Body of pancreas (tissue), 4 donors: ENCODE measurements around the gene WHRN. TPM values are rescaled to one million over a fixed set of nuclear protein-coding genes. Genes with fewer than 3 reads are reported as not detected.

ENCODE experiments used
- ATAC-seq: fragments of 150-250 bp; one replicate; pipeline ENCODE4 v1.9.1; 2016
- DNase-seq, 4 donors: peaks; one replicate each; pipeline ENCODE4 v3.0.0-alpha.2; 2019
- H3K27ac ChIP-seq, 4 donors: fragments of 200-600 bp; sonication (generic); 1 replicate in 3 of 4; 2 replicates in 1 of 4; pipeline versions ENCODE4 v1.5.1 to v1.6.1; 2016 to 2019; ENCODE audit warnings: mild to moderate bottlenecking in 1 of 4, mixed read lengths in 1 of 4, moderate library complexity in 1 of 4
- H3K27me3 ChIP-seq, 2 donors: fragments of 200-600 bp; sonication (generic); one replicate each; pipeline ENCODE4 v1.6.0; 2016; ENCODE audit warnings: mild to moderate bottlenecking in 1 of 2
- H3K36me3 ChIP-seq, 2 donors: fragments of 200-600 bp; sonication (generic); replicated peaks in 1 of 2; 2 replicates each; pipeline ENCODE4 v1.5.1; 2016; ENCODE audit warnings: low read depth in 2 of 2; ENCODE audit not compliant: insufficient read depth in 1 of 2
- H3K4me1 ChIP-seq: fragments of 200-600 bp; sonication (generic); one replicate; pipeline ENCODE4 v1.6.0; 2016
- H3K4me3 ChIP-seq, 2 donors: fragments of 200-600 bp; sonication (generic); 1 replicate in 1 of 2; 2 replicates in 1 of 2; pipeline ENCODE4 v1.5.1; 2016 to 2019
- H3K9me3 ChIP-seq, 3 donors: fragments of 200-600 bp; sonication (generic); 1 replicate in 2 of 3; 2 replicates in 1 of 3; pipeline ENCODE4 v1.5.1; 2016
- POLR2A ChIP-seq, 3 donors: fragments of 450-650 bp; IDR thresholded peaks; one replicate each; pipeline ENCODE4 v1.6.1; 2016; ENCODE audit warnings: antibody characterized with exemption in 3 of 3, mild to moderate bottlenecking in 2 of 3
- WGBS, 2 donors: methylation state at CpG; one replicate each; pipeline ENCODE4 v1.1.5; 2017; 5-methylcytosine and 5-hydroxymethylcytosine counted together
- intact Hi-C: fragments of 100-400 bp; cut with DNase I; formaldehyde crosslinking; loops from one replicate; pipeline ENCODE4 v1.15.1; 2023
- total RNA-seq, 2 donors: library from RNA; depleted of rRNA; stranded (reverse); fragments of >200 nt; gene quantifications; one replicate each; pipeline ENCODE4 v1.1.0, GENCODE V29; 2016
- TF ChIP-seq, protein P1 (sequence below), 7 experiments: fragments of 450-650 bp in 4 of 7; fragments of 200-600 bp in 3 of 7; sonication (generic) in 3 of 7; IDR thresholded peaks; one replicate each; pipeline ENCODE4 v1.5.1; 2016 to 2019; ENCODE audit warnings: antibody characterized with exemption in 7 of 7

Gene WHRN
- total RNA-seq, 2 donors from 2014 or later: 13.5 to 15.6 TPM

GRCh38 chr9:114549697-114550330 lies 44.5 kb upstream of the WHRN start:
- Histone ChIP-seq H3K4me3 (no peak overlapping the region), H3K4me1 (peaks cover 7% of the 10 kb centered on the region), H3K27ac (no peak overlapping the region), H3K9me3 (peaks cover 0 to 5% (median 0%) of the 10 kb centered on the region in 3 donors), H3K36me3 (no peaks in the 10 kb centered on the region), H3K27me3 (no peaks in the 10 kb centered on the region)
- DNase-seq (no peak), ATAC-seq (no peak)
- 60 to 65% methylated on average over 7 to 9 of the region's 9 CpGs for WGBS, 2 donors
- TF ChIP-seq, protein P1, sequence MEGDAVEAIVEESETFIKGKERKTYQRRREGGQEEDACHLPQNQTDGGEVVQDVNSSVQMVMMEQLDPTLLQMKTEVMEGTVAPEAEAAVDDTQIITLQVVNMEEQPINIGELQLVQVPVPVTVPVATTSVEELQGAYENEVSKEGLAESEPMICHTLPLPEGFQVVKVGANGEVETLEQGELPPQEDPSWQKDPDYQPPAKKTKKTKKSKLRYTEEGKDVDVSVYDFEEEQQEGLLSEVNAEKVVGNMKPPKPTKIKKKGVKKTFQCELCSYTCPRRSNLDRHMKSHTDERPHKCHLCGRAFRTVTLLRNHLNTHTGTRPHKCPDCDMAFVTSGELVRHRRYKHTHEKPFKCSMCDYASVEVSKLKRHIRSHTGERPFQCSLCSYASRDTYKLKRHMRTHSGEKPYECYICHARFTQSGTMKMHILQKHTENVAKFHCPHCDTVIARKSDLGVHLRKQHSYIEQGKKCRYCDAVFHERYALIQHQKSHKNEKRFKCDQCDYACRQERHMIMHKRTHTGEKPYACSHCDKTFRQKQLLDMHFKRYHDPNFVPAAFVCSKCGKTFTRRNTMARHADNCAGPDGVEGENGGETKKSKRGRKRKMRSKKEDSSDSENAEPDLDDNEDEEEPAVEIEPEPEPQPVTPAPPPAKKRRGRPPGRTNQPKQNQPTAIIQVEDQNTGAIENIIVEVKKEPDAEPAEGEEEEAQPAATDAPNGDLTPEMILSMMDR (IDR thresholded peaks at IDR 0.05): no peak
- TF ChIP-seq POLR2A (IDR thresholded peaks at IDR 0.05): no peak
- intact Hi-C loops: no loop called here

DNA sequence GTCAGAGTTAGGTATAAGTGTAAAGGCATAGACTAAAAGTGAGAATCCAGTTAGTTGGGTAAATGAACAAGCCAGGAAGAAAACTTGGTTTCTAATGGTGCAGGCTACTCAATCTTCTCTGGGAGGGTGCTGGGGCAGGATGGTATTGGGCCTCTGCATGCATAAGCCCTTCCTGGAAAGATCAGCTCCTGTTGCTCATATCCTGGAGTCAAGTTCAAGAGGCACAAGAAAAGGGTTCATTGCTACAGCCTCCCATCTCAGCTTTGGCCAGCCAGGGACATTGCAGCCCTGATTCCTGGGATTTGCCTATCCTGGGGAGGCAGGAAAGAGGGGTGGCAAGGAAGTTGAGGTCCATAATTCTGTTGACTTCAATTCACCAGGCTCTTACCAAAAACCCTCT lies 41.6 kb upstream of the WHRN start:
- H3K36me3 ChIP-seq: no peaks in the 10 kb centered on the region
- no peaks in the 10 kb centered on the region for H3K27me3 ChIP-seq
- TF ChIP-seq POLR2A (IDR thresholded peaks at IDR 0.05): no peak
- TF ChIP-seq, protein P1 (IDR thresholded peaks at IDR 0.05): no peak
- H3K4me3 ChIP-seq: no peak overlapping the region
- no peak for DNase-seq
- peaks cover 0 to 5% (median 0%) of the 10 kb centered on the region in 3 donors for H3K9me3 ChIP-seq
- intact Hi-C loops: no loop called here
- peaks cover 2% of the 10 kb centered on the region for H3K4me1 ChIP-seq
- H3K27ac ChIP-seq: no peak overlapping the region
- ATAC-seq: no peak

DNA sequence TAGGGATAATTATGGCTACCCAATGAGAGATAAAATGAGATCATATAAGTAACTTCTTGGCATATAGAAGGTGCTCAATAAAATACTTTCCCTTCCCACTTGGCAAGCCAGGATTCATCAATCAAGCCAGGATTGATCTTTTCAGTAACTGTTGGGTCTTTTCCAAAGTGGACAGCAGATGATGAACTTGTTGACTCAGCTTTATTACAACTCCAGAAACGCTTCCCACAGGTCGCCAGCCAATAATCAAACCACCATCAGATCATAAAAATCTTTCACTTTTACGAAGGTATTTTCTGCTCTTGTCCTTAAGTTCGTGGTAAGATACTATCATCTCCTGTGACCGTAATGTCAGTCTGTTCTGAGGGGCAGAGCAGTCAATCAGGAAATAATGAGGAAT lies 39.8 kb upstream of the WHRN start:
- DNase-seq: no peak
- Histone ChIP-seq H3K27ac (no peak overlapping the region), H3K27me3 (no peaks in the 10 kb centered on the region), H3K4me3 (no peak overlapping the region), H3K36me3 (no peaks in the 10 kb centered on the region), H3K4me1 (no peaks in the 10 kb centered on the region), H3K9me3 (peaks cover 0 to 5% (median 0%) of the 10 kb centered on the region in 3 donors)
- 27 to 45% methylated on average over 5 of the region's 5 CpGs for WGBS, 2 donors
- ATAC-seq: no peak
- TF ChIP-seq, protein P1 (IDR thresholded peaks at IDR 0.05): no peak
- no peak for TF ChIP-seq POLR2A (IDR thresholded peaks at IDR 0.05)
- intact Hi-C loops: no loop called here

DNA sequence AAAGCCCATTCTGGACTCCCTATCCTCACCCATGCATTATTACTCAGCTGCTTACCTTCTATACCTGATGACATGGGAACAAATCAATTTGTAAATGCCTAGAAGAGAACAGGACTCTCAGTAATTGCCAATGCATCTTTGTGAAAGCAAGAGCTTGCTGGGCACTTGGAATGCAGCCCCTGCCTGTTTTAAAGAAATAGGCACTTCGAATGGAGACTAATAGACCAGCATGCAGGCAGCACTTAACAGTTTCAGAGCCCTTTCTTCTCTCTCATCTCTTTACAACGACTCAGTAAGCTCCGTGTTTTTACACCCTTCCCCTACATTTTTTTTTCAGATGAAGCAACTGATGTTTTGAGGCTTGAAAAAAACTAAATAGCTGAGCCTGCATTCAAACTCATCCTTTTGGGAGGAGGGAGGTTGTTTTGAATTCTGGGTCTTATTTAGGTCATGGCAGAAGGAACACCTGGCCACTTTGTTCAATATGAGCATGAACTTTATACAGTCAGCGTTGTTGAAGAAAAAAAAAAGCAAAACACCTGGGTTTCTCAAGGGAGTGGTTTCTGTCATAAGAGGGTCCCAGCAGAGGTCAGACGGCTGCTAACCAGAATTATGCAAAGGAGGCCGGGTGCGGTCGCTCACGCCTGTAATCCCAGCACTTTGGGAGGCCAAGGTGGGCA lies 34.6 kb upstream of the WHRN start:
- Histone ChIP-seq H3K27me3 (no peaks in the 10 kb centered on the region), H3K27ac (no peak overlapping the region), H3K4me1 (no peaks in the 10 kb centered on the region), H3K36me3 (no peaks in the 10 kb centered on the region), H3K4me3 (no peak overlapping the region), H3K9me3 (no peaks in the 10 kb centered on the region)
- ATAC-seq: no peak
- intact Hi-C loops: no loop called here
- TF ChIP-seq, protein P1 (IDR thresholded peaks at IDR 0.05): no peak
- no peak for TF ChIP-seq POLR2A (IDR thresholded peaks at IDR 0.05)
- 51 to 65% methylated on average over 9 of the region's 9 CpGs for WGBS, 2 donors
- no peak for DNase-seq

- H3K9me3 ChIP-seq: no peaks in the 10 kb centered on the region
- no peak for ATAC-seq
- H3K4me3 ChIP-seq: no peak overlapping the region
- no peaks in the 10 kb centered on the region for H3K36me3 ChIP-seq
- DNase-seq: peak in 2 of 4 donors; percentile 14 to 18
- no peak overlapping the region for H3K27ac ChIP-seq
- peaks cover under 1% of the 10 kb centered on the region for H3K4me1 ChIP-seq
- TF ChIP-seq, protein P1 (IDR thresholded peaks at IDR 0.05): no peak
- no peak for TF ChIP-seq POLR2A (IDR thresholded peaks at IDR 0.05)
- 39 to 40% methylated on average over 5 of the region's 5 CpGs for WGBS, 2 donors
- no peaks in the 10 kb centered on the region for H3K27me3 ChIP-seq
- intact Hi-C loops: no loop called here
Observed at GRCh38 chr9:114538241-114538640, 33.0 kb upstream of the WHRN start.
